ENCODE results near the gene CBL. TPM values are rescaled to one million over a fixed set of nuclear protein-coding genes. Genes with fewer than 3 reads are reported as not detected.

CBL gene
- total and polyA plus RNA-seq, 2 experiments from 2014 or later, result 31.6 to 67.6 TPM

DNA sequence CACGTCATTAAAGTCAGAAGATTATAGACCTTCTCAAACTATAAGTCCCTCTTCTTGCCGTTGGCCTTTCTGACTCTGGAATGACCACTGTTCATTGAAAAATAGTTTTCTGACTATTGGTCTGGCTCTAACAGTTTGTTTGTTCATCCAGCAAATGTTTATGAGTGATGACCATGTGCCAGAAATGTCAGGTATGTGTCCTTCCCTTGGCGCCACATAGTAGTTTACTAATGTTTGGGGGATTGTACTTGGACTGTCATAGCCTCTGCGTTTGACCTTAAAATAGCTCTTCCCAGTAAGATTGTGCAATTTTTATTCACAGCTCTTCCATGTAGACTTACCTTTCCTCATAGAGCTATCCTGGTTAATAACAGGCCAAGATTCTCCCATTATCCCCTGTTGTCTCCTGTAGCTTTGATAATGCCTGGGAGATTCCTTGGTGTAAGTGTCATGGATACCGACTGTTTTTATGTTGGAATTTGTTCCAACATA, 97.1 kb downstream of the CBL start:
- no peaks in the 10 kb centered on the region for H3K79me2 ChIP-seq (replicated peaks; ENCODE audit: insufficient read depth)
- no peaks in the 10 kb centered on the region; the same call in 2 of the 3 replicates for H3K9me3 Mint-ChIP-seq
- peaks cover 4% of the 10 kb centered on the region; the same call in 1 of the 2 replicates for H3F3A ChIP-seq (replicated peaks; ENCODE audit: low read depth)
- H4K20me1 ChIP-seq (replicated peaks; ENCODE audit: insufficient read depth), result peaks cover 19% of the 10 kb centered on the region
- H3K27me3 ChIP-seq (ENCODE audit: insufficient read depth), result no peaks in the 10 kb centered on the region
- H3K4me3 Mint-ChIP-seq, result no peak overlapping the region
- peaks cover 50% of the 10 kb centered on the region for H3K36me3 ChIP-seq (ENCODE audit: insufficient read depth)
- H3K27me3 Mint-ChIP-seq (ENCODE audit: insufficient read depth, low read depth, poor library complexity), result no peaks in the 10 kb centered on the region
- no peak overlapping the region for H3K27ac ChIP-seq (ENCODE audit: low read depth)
- no peak overlapping the region for H2AFZ ChIP-seq
- no peak for TF ChIP-seq EZH2 (IDR thresholded peaks at IDR 0.05; ENCODE audit: low read depth, unreplicated experiment)
- TF ChIP-seq POLR2AphosphoS5 (IDR thresholded peaks at IDR 0.05; ENCODE audit: low read depth), result no peak
- no peak for TF ChIP-seq NANOG (IDR thresholded peaks at IDR 0.05; ENCODE audit: borderline replicate concordance)
- H3K4me1 ChIP-seq (ENCODE audit: insufficient read depth), result peaks cover 12% of the 10 kb centered on the region; the same call in 1 of the 2 replicates
- no peak overlapping the region for H3K4me3 ChIP-seq
- peaks cover 17% of the 10 kb centered on the region for H3K4me1 Mint-ChIP-seq
- DNase-seq (ENCODE audit: low spot score) (no peak), ATAC-seq (no peak)
- no peaks in the 10 kb centered on the region for H3K9me2 ChIP-seq (ENCODE audit: insufficient read depth)
- H3K36me3 Mint-ChIP-seq (ENCODE audit: low read depth), result peaks cover 61% of the 10 kb centered on the region
- H3K27ac Mint-ChIP-seq, result no peak overlapping the region
- H3K4me2 ChIP-seq, result no peak overlapping the region

DNA sequence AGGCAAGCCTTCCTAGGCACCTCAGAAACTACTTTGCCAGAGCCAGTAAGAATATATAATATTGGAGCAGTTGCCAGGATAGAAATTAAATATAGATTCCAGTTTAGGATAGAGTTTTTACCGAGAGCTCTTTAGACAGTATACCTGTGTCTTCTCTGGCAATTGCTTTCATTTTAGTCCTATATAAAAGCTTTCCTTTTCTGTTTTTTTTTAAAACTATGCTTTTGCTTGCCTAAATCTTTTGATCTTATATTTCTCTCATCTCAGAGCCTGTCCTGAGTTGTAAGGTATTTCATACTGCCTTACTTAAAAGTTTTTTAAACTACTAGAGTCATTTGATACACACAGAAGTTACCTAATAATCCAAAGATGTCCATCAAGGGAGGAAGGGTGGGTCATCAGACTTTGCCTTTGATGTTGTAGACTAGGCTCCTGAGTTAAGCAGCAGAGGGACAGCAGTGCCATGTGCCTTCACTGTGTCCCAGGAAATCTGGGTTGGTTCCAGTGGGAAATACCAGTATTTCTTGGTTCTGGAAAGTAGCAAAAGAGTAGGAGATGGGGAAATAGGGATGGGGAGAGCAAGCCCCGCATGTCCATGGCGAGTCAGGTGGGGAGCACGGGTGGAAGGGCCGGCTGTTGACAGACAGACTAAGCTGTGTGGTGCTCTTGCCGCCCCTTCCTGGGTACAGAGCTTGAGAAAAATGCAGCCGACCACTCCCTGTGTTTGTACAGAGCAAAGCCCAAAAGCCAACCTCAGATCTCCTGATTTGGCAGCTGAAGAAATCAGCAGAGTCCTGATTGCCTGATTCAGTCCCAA, 99.6 kb downstream of the CBL start:
- Mint-ChIP-seq H3K4me3 (no peak overlapping the region; the same call in 2 of the 3 replicates), H3K4me1 (peaks cover 17% of the 10 kb centered on the region), H3K9me3 (no peaks in the 10 kb centered on the region; the same call in 2 of the 3 replicates), H3K27me3 (ENCODE audit: insufficient read depth, low read depth, poor library complexity) (peaks cover 9% of the 10 kb centered on the region), H3K36me3 (ENCODE audit: low read depth) (peaks cover 51% of the 10 kb centered on the region), H3K27ac (no peak overlapping the region)
- no peak for ATAC-seq
- no peak overlapping the region for H3K4me2 ChIP-seq
- no peaks in the 10 kb centered on the region for H3K27me3 ChIP-seq (ENCODE audit: insufficient read depth)
- H3K4me3 ChIP-seq, result no peak overlapping the region
- peaks cover 19% of the 10 kb centered on the region for H4K20me1 ChIP-seq (replicated peaks; ENCODE audit: insufficient read depth)
- no peak for DNase-seq (ENCODE audit: low spot score)
- H3K79me2 ChIP-seq (replicated peaks; ENCODE audit: insufficient read depth), result no peaks in the 10 kb centered on the region
- H2AFZ ChIP-seq, result no peak overlapping the region
- peaks cover 12% of the 10 kb centered on the region; the same call in 1 of the 2 replicates for H3K4me1 ChIP-seq (ENCODE audit: insufficient read depth)
- H3K9me2 ChIP-seq (ENCODE audit: insufficient read depth), result no peaks in the 10 kb centered on the region
- peaks cover 31% of the 10 kb centered on the region for H3K36me3 ChIP-seq (ENCODE audit: insufficient read depth)
- H3K27ac ChIP-seq (ENCODE audit: low read depth), result peak overlapping the region; percentile 52
- 0 out of 2 replicates have a peak, but pooled peaks cover 4% of the 10 kb centered on the region for H3F3A ChIP-seq (replicated peaks; ENCODE audit: low read depth)
- TF ChIP-seq EZH2phosphoT487 (IDR thresholded peaks at IDR 0.05; ENCODE audit: unreplicated experiment) (no peak), ZNF331 (CRISPR knock-in tag; IDR thresholded peaks at IDR 0.05; ENCODE audit: low read depth) (no peak), CREB1 (CRISPR knock-in tag; IDR thresholded peaks at IDR 0.05; ENCODE audit: low read depth) (no peak), JUNB (IDR thresholded peaks at IDR 0.05; ENCODE audit: unreplicated experiment) (no peak), POLR2AphosphoS5 (IDR thresholded peaks at IDR 0.05; ENCODE audit: low read depth) (no peak), EZH2 (IDR thresholded peaks at IDR 0.05; ENCODE audit: low read depth, unreplicated experiment) (no peak), STAT1 (IDR thresholded peaks at IDR 0.05; ENCODE audit: unreplicated experiment) (no peak), ZNF114 (CRISPR knock-in tag; IDR thresholded peaks at IDR 0.05) (no peak)
- TF ChIP-seq, protein P1, sequence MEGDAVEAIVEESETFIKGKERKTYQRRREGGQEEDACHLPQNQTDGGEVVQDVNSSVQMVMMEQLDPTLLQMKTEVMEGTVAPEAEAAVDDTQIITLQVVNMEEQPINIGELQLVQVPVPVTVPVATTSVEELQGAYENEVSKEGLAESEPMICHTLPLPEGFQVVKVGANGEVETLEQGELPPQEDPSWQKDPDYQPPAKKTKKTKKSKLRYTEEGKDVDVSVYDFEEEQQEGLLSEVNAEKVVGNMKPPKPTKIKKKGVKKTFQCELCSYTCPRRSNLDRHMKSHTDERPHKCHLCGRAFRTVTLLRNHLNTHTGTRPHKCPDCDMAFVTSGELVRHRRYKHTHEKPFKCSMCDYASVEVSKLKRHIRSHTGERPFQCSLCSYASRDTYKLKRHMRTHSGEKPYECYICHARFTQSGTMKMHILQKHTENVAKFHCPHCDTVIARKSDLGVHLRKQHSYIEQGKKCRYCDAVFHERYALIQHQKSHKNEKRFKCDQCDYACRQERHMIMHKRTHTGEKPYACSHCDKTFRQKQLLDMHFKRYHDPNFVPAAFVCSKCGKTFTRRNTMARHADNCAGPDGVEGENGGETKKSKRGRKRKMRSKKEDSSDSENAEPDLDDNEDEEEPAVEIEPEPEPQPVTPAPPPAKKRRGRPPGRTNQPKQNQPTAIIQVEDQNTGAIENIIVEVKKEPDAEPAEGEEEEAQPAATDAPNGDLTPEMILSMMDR (conservative IDR thresholded peaks at IDR 0.05; ENCODE audit: low read depth in 2 of 2), result no peak
- TF ChIP-seq, protein P2, sequence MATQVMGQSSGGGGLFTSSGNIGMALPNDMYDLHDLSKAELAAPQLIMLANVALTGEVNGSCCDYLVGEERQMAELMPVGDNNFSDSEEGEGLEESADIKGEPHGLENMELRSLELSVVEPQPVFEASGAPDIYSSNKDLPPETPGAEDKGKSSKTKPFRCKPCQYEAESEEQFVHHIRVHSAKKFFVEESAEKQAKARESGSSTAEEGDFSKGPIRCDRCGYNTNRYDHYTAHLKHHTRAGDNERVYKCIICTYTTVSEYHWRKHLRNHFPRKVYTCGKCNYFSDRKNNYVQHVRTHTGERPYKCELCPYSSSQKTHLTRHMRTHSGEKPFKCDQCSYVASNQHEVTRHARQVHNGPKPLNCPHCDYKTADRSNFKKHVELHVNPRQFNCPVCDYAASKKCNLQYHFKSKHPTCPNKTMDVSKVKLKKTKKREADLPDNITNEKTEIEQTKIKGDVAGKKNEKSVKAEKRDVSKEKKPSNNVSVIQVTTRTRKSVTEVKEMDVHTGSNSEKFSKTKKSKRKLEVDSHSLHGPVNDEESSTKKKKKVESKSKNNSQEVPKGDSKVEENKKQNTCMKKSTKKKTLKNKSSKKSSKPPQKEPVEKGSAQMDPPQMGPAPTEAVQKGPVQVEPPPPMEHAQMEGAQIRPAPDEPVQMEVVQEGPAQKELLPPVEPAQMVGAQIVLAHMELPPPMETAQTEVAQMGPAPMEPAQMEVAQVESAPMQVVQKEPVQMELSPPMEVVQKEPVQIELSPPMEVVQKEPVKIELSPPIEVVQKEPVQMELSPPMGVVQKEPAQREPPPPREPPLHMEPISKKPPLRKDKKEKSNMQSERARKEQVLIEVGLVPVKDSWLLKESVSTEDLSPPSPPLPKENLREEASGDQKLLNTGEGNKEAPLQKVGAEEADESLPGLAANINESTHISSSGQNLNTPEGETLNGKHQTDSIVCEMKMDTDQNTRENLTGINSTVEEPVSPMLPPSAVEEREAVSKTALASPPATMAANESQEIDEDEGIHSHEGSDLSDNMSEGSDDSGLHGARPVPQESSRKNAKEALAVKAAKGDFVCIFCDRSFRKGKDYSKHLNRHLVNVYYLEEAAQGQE (IDR thresholded peaks at IDR 0.05; ENCODE audit: unreplicated experiment), result no peak
- TF ChIP-seq, protein P3, sequence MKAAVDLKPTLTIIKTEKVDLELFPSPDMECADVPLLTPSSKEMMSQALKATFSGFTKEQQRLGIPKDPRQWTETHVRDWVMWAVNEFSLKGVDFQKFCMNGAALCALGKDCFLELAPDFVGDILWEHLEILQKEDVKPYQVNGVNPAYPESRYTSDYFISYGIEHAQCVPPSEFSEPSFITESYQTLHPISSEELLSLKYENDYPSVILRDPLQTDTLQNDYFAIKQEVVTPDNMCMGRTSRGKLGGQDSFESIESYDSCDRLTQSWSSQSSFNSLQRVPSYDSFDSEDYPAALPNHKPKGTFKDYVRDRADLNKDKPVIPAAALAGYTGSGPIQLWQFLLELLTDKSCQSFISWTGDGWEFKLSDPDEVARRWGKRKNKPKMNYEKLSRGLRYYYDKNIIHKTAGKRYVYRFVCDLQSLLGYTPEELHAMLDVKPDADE (IDR thresholded peaks at IDR 0.05), result no peak

Data from GM23338 (cell line).